Liver (tissue), 3 donors: ENCODE data around the gene NFRKB.

Source experiments
- CTCF ChIP-seq: fragments of 150-350 bp; IDR thresholded peaks from 2 replicates; pipeline ENCODE4 v1.5.1; 2017; ENCODE audit warnings: improper control_type of control experiment, low read depth, low read length; ENCODE audit not compliant: missing input control
- EGR1 ChIP-seq, 2 donors: IDR thresholded peaks; 2 replicates each; pipeline ENCODE4 v1.6.1; 2016 to 2018; ENCODE audit warnings: antibody characterized with exemption in 2 of 2, low read depth in 2 of 2
- TAF1 ChIP-seq: conservative IDR thresholded peaks from 2 replicates; pipeline ENCODE4 v1.6.1; 2016; ENCODE audit warnings: antibody characterized with exemption, mild to moderate bottlenecking
- donor health status: healthy.
- donor health status: healthy.

- TF ChIP-seq EGR1 (IDR thresholded peaks at IDR 0.05; ENCODE audit: low read depth in 2 of 2) (no peak), TAF1 (no peak), CTCF (no peak)
Measured at GRCh38 chr11:129861702-129862522, 33.5 kb downstream of the NFRKB start.
